ENCODE data around the gene PTPRG.

DNA sequence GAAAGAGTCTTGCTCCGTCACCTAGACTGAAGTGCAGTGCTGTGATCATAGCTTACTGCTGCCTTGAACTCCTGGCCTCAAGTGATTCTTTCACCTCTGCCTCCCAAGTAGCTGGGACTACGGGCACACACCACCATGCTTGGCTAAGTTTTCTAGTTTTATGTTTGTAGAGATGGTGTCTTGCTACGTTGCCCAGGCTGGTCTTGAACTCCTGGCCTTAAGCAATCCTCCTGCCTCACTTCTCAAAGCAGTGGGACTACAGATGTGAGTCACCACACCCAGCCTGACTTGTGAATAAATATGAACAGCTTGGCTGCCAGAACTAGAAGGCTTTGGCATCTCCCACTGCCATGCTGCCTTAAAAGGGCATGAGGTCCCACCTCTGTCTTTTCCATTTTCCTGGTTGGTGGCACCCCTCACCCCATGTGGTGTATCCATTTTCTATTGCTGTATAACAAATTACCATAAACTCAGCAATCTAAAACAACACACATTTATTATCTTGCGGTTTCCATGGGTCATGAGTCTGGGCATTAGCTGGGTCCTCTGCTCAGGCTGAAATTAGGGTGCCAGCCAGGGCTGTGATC is 44.3 kb downstream of the PTPRG start:
- TF ChIP-seq, protein P1, sequence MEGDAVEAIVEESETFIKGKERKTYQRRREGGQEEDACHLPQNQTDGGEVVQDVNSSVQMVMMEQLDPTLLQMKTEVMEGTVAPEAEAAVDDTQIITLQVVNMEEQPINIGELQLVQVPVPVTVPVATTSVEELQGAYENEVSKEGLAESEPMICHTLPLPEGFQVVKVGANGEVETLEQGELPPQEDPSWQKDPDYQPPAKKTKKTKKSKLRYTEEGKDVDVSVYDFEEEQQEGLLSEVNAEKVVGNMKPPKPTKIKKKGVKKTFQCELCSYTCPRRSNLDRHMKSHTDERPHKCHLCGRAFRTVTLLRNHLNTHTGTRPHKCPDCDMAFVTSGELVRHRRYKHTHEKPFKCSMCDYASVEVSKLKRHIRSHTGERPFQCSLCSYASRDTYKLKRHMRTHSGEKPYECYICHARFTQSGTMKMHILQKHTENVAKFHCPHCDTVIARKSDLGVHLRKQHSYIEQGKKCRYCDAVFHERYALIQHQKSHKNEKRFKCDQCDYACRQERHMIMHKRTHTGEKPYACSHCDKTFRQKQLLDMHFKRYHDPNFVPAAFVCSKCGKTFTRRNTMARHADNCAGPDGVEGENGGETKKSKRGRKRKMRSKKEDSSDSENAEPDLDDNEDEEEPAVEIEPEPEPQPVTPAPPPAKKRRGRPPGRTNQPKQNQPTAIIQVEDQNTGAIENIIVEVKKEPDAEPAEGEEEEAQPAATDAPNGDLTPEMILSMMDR (IDR thresholded peaks at IDR 0.05) = no peak
- TF ChIP-seq POLR2A (IDR thresholded peaks at IDR 0.05) (no peak), EP300 (IDR thresholded peaks at IDR 0.05) (no peak), POLR2AphosphoS5 (IDR thresholded peaks at IDR 0.05) (no peak)

Measured in suprapubic skin (tissue), 4 donors.